Measurements from ENCODE around the gene ST14.

GRCh38 chr11:130244848-130245247, 85.3 kb downstream of the ST14 start:
- TF ChIP-seq CTCF (IDR thresholded peaks at IDR 0.05) = no peak
- no peak for TF ChIP-seq ZFX (IDR thresholded peaks at IDR 0.05; ENCODE audit: borderline replicate concordance)

All from 22Rv1 (cell line).